OCI-LY3 (cell line): ENCODE results near the gene PCP4L1.

ENCODE experiments used
- EZH2phosphoT487 ChIP-seq: fragments of 200-600 bp; shearing (Covaris generic); IDR thresholded peaks from 2 replicates; pipeline ENCODE4 v1.6.1; 2018; ENCODE audit warnings: antibody characterized with exemption, mixed run types, low read depth
- TF ChIP-seq, protein P1 (sequence below): fragments of 200-600, 300-600 bp; sonication (generic); IDR thresholded peaks from 2 replicates; pipeline ENCODE4 v1.5.1; 2014; ENCODE audit warnings: antibody characterized with exemption, low read length, low read depth

DNA sequence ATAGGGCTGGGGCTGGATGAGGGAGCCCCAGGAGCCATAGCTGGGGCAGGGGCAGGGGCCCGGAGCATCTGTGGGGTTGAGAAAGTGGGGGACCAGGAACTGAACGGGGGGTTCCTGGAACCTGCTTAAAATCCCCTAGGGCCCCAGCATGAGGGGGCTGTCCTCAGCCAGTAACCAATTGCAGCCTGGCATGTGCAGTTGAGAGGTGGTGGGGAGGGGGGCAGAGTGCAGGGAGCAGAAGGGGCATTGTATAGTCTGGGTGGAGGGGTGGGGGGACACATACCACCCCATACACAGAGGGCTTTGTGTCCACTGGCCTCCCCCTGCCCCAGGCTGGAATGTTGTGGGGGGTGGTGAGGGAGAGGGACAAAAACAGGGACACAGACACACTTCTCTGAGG is 51.3 kb downstream of the PCP4L1 start, which contains the start of gene MPZ:
- TF ChIP-seq, protein P1, sequence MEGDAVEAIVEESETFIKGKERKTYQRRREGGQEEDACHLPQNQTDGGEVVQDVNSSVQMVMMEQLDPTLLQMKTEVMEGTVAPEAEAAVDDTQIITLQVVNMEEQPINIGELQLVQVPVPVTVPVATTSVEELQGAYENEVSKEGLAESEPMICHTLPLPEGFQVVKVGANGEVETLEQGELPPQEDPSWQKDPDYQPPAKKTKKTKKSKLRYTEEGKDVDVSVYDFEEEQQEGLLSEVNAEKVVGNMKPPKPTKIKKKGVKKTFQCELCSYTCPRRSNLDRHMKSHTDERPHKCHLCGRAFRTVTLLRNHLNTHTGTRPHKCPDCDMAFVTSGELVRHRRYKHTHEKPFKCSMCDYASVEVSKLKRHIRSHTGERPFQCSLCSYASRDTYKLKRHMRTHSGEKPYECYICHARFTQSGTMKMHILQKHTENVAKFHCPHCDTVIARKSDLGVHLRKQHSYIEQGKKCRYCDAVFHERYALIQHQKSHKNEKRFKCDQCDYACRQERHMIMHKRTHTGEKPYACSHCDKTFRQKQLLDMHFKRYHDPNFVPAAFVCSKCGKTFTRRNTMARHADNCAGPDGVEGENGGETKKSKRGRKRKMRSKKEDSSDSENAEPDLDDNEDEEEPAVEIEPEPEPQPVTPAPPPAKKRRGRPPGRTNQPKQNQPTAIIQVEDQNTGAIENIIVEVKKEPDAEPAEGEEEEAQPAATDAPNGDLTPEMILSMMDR = no peak
- TF ChIP-seq EZH2phosphoT487 = no peak
